Retinal pigment epithelial cell (primary cell): ENCODE measurements around the gene INHA.

Experiments
- DNase-seq: peaks from one replicate; pipeline ENCODE4 v3.0.0-alpha.2; 2010; ENCODE audit warnings: low read depth
- H3K4me3 ChIP-seq: 2 replicates; pipeline ENCODE4 v1.5.1; 2011; ENCODE audit warnings: mild to moderate bottlenecking, low read length, control low read depth, moderate library complexity
- CTCF ChIP-seq: conservative IDR thresholded peaks from 2 replicates; pipeline ENCODE4 v1.5.1; 2011; ENCODE audit warnings: low read depth, low read length, control low read depth, inconsistent platforms

The INHA gene

GRCh38 chr2:219608399-219608964, 36.4 kb downstream of the INHA start:
- no peak overlapping the region for H3K4me3 ChIP-seq
- no peak for DNase-seq
- TF ChIP-seq CTCF: no peak

- TF ChIP-seq CTCF: no peak
- no peak overlapping the region for H3K4me3 ChIP-seq
- no peak for DNase-seq
Measured at GRCh38 chr2:219609149-219609750, 37.1 kb downstream of the INHA start.

DNA sequence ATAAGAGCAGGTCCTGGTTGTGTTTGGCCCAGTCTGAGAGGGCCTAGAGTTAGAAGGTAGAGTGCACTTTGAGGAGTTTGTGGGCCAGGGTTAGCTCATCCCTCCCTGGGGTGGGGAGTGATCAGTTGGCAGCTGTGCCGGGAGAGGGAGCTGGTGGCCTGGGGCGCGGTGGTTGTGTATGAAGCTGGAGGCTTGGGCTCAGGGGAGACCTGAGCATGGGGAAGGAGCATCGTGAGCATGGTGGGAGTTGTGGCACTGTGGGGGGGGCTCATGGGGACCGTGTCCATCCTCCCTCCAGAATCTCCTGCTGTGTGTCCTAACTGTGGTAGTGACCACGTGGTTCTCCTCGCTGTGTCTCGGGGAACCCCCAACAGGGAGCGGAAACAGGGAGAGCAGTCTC, 39.2 kb downstream of the INHA start:
- TF ChIP-seq CTCF: no peak
- DNase-seq: no peak
- no peak overlapping the region for H3K4me3 ChIP-seq

DNA sequence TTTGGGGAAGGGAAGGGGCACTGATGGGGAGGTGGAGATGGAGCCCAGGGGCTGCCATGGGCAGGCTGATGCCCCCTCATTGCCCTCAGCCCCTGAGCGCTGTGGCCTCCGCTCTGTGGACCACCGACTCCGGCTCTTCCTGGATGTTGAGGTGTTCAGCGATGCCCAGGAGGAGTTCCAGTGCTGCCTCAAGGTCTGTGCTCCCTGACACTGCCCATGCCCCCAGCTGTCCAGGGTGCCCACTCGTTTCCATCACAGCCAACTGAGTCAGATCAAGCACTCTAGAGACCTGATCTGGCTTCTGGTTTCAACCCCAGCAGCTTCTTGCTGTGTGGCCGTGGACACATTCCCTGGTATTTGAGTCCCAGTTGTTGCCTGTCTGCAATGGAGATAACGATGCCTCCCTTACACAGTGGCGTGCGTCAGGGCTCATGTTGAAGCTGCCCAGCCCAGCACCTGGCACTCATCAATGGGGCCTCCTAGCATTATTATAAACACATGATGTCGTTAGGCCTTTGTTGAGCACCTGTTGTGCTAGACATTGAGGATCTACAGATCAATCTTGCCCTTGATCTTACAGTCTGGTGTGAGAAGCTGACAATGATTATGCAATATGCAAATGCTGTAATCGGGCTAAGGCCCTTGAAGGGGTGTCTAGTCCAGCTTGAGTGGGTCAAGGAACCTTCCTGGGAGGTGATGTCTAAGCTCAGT, 39.9 kb downstream of the INHA start:
- no peak for DNase-seq
- no peak for TF ChIP-seq CTCF
- no peak overlapping the region for H3K4me3 ChIP-seq

DNA sequence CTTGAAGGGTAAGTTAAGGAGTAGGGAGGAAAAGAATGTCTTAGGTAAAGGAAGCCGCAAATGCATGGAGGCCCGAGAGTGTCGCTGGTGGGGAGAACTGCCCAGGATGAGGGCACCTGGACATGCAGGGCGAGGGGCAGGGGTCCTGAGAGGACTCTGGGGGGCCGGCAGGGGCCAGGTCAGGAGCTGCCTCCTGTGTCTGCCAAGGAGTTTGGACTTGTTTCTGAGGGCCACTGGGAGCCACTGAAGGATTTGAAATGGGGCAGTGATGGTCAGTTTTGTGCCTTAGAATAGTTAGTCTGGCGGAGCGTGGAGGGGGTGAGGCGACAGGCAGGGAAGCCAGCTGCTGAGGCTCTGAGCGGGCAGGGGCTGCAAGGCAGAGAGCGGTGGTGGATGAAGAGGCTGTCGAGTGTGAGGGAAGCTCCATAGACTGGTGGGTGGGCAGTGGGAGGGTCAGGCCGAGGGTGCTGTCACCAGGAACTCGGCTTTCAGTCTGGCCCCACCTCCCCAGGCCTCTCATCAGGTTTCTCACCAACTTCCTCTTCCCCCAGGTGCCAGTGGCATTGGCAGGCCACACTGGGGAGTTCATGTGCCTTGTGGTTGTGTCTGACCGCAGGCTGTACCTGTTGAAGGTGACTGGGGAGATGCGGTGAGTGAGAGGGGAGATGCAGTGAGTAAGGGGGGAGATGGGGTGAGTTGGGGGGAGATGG, 40.6 kb downstream of the INHA start:
- TF ChIP-seq CTCF: no peak
- no peak for DNase-seq
- no peak overlapping the region for H3K4me3 ChIP-seq

DNA sequence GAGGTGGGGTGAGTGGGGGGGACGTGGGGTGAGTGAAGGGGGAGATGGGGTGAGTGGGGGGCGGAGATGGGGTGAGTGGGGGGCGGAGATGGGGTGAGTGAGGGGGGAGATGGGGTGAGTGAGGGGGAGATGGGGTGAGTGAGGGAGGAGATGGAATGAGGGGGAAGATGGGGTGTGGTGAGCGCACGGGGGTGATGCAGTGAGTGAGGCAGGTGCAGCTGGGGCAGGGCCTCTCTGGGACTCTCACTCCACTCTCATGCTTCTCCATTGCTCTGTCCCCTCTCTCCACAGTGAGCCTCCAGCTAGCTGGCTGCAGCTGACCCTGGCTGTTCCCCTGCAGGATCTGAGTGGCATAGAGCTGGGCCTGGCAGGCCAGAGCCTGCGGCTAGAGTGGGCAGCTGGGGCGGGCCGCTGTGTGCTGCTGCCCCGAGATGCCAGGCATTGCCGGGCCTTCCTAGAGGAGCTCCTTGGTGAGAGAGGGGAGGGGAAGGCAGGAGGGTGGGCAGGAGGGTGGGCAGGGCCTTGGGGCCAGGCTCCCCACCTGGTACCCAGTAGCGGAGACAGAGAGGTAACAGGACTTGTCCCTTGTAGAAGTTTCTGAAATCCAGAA, 41.5 kb downstream of the INHA start:
- TF ChIP-seq CTCF: no peak
- H3K4me3 ChIP-seq: no peak overlapping the region
- no peak for DNase-seq
